HG02678 (cell line): ENCODE measurements around the gene VIPR2.

Experiments
- ATAC-seq: cut with Tn5 transposase; IDR thresholded peaks from one replicate; pipeline ENCODE4 v1.9.1; 2021; ENCODE audit warnings: mild to moderate bottlenecking, moderate library complexity; ENCODE audit not compliant: unreplicated experiment

Gene VIPR2

GRCh38 chr7:159028508-159029401, 115.9 kb downstream of the VIPR2 start:
- no peak for ATAC-seq

GRCh38 chr7:159027789-159028507, 116.7 kb downstream of the VIPR2 start:
- ATAC-seq, result no peak

GRCh38 chr7:159027056-159027788, 117.4 kb downstream of the VIPR2 start:
- no peak for ATAC-seq

- ATAC-seq, result no peak
Measured at GRCh38 chr7:159026271-159027055, 118.2 kb downstream of the VIPR2 start.

GRCh38 chr7:159025161-159025779, 119.4 kb downstream of the VIPR2 start:
- no peak for ATAC-seq

GRCh38 chr7:159024280-159024951, 120.3 kb downstream of the VIPR2 start:
- ATAC-seq, result no peak

GRCh38 chr7:159023746-159024145, 120.9 kb downstream of the VIPR2 start:
- ATAC-seq, result no peak

- ATAC-seq, result no peak
Measured at GRCh38 chr7:159023206-159023605, 121.5 kb downstream of the VIPR2 start.

GRCh38 chr7:159022238-159022993, 122.3 kb downstream of the VIPR2 start:
- ATAC-seq, result no peak

- no peak for ATAC-seq
Measured at GRCh38 chr7:159020987-159021386, 123.7 kb downstream of the VIPR2 start.

- no peak for ATAC-seq
Measured at GRCh38 chr7:159019111-159019510, 125.6 kb downstream of the VIPR2 start.

- no peak for ATAC-seq
Measured at GRCh38 chr7:159017741-159018140, 126.9 kb downstream of the VIPR2 start.

- no peak for ATAC-seq
Measured at GRCh38 chr7:159017210-159017609, 127.5 kb downstream of the VIPR2 start.

GRCh38 chr7:159016591-159016990, 128.1 kb downstream of the VIPR2 start:
- ATAC-seq, result no peak

GRCh38 chr7:159015454-159016410, 128.9 kb downstream of the VIPR2 start:
- ATAC-seq, result no peak

- ATAC-seq, result no peak
Measured at GRCh38 chr7:159015081-159015453, 129.6 kb downstream of the VIPR2 start.

GRCh38 chr7:159014297-159015062, 130.2 kb downstream of the VIPR2 start:
- ATAC-seq, result no peak
